H9 (cell line): ENCODE measurements around the gene ZSCAN5A. TPM values are rescaled to one million over a fixed set of nuclear protein-coding genes. Genes with fewer than 3 reads are reported as not detected.

ENCODE experiments used
- DNase-seq: peaks from one replicate; pipeline ENCODE4 v3.0.0-alpha.2; 2017
- H2AFZ ChIP-seq: one replicate; pipeline ENCODE4 v1.6.1; 2013; ENCODE audit warnings: mild to moderate bottlenecking, low read length, control low read depth, moderate library complexity
- H2AK5ac ChIP-seq: 2 replicates; pipeline ENCODE4 v1.6.1; 2013; ENCODE audit warnings: low read length, control low read depth, mixed read lengths; ENCODE audit not compliant: insufficient read length
- H2BK120ac ChIP-seq: one replicate; pipeline ENCODE4 v1.6.1; 2013; ENCODE audit warnings: low read depth, mild to moderate bottlenecking, low read length, control low read depth, inconsistent platforms; ENCODE audit not compliant: poor library complexity, severe bottlenecking
- H2BK12ac ChIP-seq: 2 replicates; pipeline ENCODE4 v1.6.1; 2013; ENCODE audit warnings: low read length, control low read depth, mixed read lengths, low read depth; ENCODE audit not compliant: insufficient read length
- H2BK15ac ChIP-seq: 2 replicates; pipeline ENCODE4 v1.6.1; 2013; ENCODE audit warnings: low read depth, low read length, control low read depth
- H2BK20ac ChIP-seq: one replicate; pipeline ENCODE4 v1.6.1; 2013; ENCODE audit warnings: low read depth, mild to moderate bottlenecking, low read length, control low read depth, inconsistent platforms; ENCODE audit not compliant: poor library complexity, severe bottlenecking
- H2BK5ac ChIP-seq: 2 replicates; pipeline ENCODE4 v1.6.1; 2013; ENCODE audit warnings: low read length, control low read depth, mixed read lengths; ENCODE audit not compliant: insufficient read length
- H3K14ac ChIP-seq: 2 replicates; pipeline ENCODE4 v1.6.1; 2013; ENCODE audit warnings: low read length, control low read depth; ENCODE audit not compliant: insufficient read depth
- H3K18ac ChIP-seq: 2 replicates; pipeline ENCODE4 v1.6.1; 2013; ENCODE audit warnings: low read depth, mild to moderate bottlenecking, mixed read lengths, low read length, control low read depth; ENCODE audit not compliant: insufficient read length
- H3K23ac ChIP-seq: 2 replicates; pipeline ENCODE4 v1.6.1; 2013; ENCODE audit warnings: low read length, control low read depth, mixed read lengths, low read depth; ENCODE audit not compliant: insufficient read length
- H3K23me2 ChIP-seq: 2 replicates; pipeline ENCODE4 v1.6.1; 2013; ENCODE audit warnings: low read depth, mild to moderate bottlenecking, mixed read lengths, low read length, control low read depth; ENCODE audit not compliant: insufficient read length, poor library complexity, severe bottlenecking
- H3K27ac ChIP-seq: 2 replicates; pipeline ENCODE4 v1.5.1; 2013; ENCODE audit warnings: low read length, control low read depth, mixed read lengths, low read depth; ENCODE audit not compliant: insufficient read length
- H3K27me3 ChIP-seq: 2 replicates; pipeline ENCODE4 v1.6.1; 2013; ENCODE audit warnings: low read length, control low read depth, inconsistent platforms; ENCODE audit not compliant: insufficient read depth
- H3K4ac ChIP-seq: 2 replicates; pipeline ENCODE4 v1.6.1; 2013; ENCODE audit warnings: low read depth, mild to moderate bottlenecking, control low read depth, inconsistent platforms, low read length, moderate library complexity
- H3K4me1 ChIP-seq: 2 replicates; pipeline ENCODE4 v1.6.1; 2013; ENCODE audit warnings: low read length, control low read depth, inconsistent platforms; ENCODE audit not compliant: insufficient read depth
- H3K4me2 ChIP-seq: 2 replicates; pipeline ENCODE4 v1.6.1; 2013; ENCODE audit warnings: low read length, control low read depth, mixed read lengths; ENCODE audit not compliant: insufficient read length, insufficient read depth
- H3K56ac ChIP-seq: 2 replicates; pipeline ENCODE4 v1.6.1; 2013; ENCODE audit warnings: low read depth, mild to moderate bottlenecking, mixed read lengths, low read length, control low read depth; ENCODE audit not compliant: insufficient read length
- H3K79me1 ChIP-seq: 2 replicates; pipeline ENCODE4 v1.6.1; 2013; ENCODE audit warnings: low read depth, mild to moderate bottlenecking, moderate library complexity, low read length, control low read depth, inconsistent platforms; ENCODE audit not compliant: insufficient read depth, poor library complexity, severe bottlenecking
- H3K79me2 ChIP-seq: 2 replicates; pipeline ENCODE4 v1.6.1; 2013; ENCODE audit warnings: low read length, control low read depth, inconsistent platforms; ENCODE audit not compliant: insufficient read depth
- H3K9ac ChIP-seq: 2 replicates; pipeline ENCODE4 v1.6.1; 2013; ENCODE audit warnings: low read length, control low read depth, mixed read lengths; ENCODE audit not compliant: insufficient read length; ENCODE audit errors: extremely low read depth
- H3K9me3 ChIP-seq: one replicate; pipeline ENCODE4 v1.6.1; 2013; ENCODE audit warnings: low read depth, low read length, inconsistent platforms; ENCODE audit not compliant: control insufficient read depth
- H3T11ph ChIP-seq: one replicate; pipeline ENCODE4 v1.6.1; 2013; ENCODE audit warnings: mild to moderate bottlenecking, low read length, control low read depth, inconsistent platforms
- H4K20me1 ChIP-seq: one replicate; pipeline ENCODE4 v1.6.1; 2013; ENCODE audit not compliant: control insufficient read depth, insufficient read length, insufficient read depth
- H4K5ac ChIP-seq: 2 replicates; pipeline ENCODE4 v1.6.1; 2013; ENCODE audit warnings: low read depth, mild to moderate bottlenecking, mixed read lengths, low read length, control low read depth; ENCODE audit not compliant: insufficient read length
- H4K8ac ChIP-seq: replicated peaks from 2 replicates; pipeline ENCODE4 v1.6.1; 2013; ENCODE audit warnings: low read length, control low read depth, mixed read lengths, low read depth; ENCODE audit not compliant: insufficient read length
- H4K91ac ChIP-seq: 2 replicates; pipeline ENCODE4 v1.6.1; 2013; ENCODE audit warnings: low read depth, mild to moderate bottlenecking, moderate library complexity, mixed read lengths, low read length, control low read depth; ENCODE audit not compliant: insufficient read length
- H3K27ac Mint-ChIP-seq, 3 experiments: 2 replicates in 2 of 3; 3 replicates in 1 of 3; pipeline ENCODE4 v1.8.0; 2020 to 2021; ENCODE audit warnings: mixed read lengths in 3 of 3, mild to moderate bottlenecking in 1 of 3, moderate library complexity in 1 of 3
- H3K27me3 Mint-ChIP-seq: 2 replicates; pipeline ENCODE4 v1.8.0; 2021; ENCODE audit warnings: low read depth, mild to moderate bottlenecking, moderate library complexity, mixed read lengths
- H3K36me3 Mint-ChIP-seq, 3 experiments: 2 replicates in 2 of 3; 3 replicates in 1 of 3; pipeline ENCODE4 v1.8.0; 2020 to 2021; ENCODE audit warnings: low read depth in 3 of 3, mixed read lengths in 3 of 3; ENCODE audit not compliant: insufficient read depth in 1 of 3
- H3K4me1 Mint-ChIP-seq, 2 experiments: 2 replicates each; pipeline ENCODE4 v1.8.0; 2020; ENCODE audit warnings: mixed read lengths in 2 of 2
- H3K4me3 Mint-ChIP-seq, 2 experiments: 2 replicates in 1 of 2; 3 replicates in 1 of 2; pipeline ENCODE4 v1.8.0; 2020 to 2021; ENCODE audit warnings: mild to moderate bottlenecking in 2 of 2, mixed read lengths in 2 of 2, moderate library complexity in 1 of 2
- H3K9me3 Mint-ChIP-seq, 2 experiments: 2 replicates in 1 of 2; 3 replicates in 1 of 2; pipeline ENCODE4 v1.8.0; 2020; ENCODE audit warnings: mild to moderate bottlenecking in 2 of 2, mixed read lengths in 2 of 2, moderate library complexity in 1 of 2
- CTCF ChIP-seq: fragments of 200-600 bp; sonication (generic); conservative IDR thresholded peaks from 3 replicates; pipeline ENCODE4 v1.8.0; 2021; ENCODE audit warnings: antibody characterized with exemption, mild to moderate bottlenecking
- WGBS: extraction: QIAGEN DNeasy Blood & Tissue Kit; methylation state at CpG from one replicate; pipeline ENCODE4 v1.1.7; 2013; ENCODE audit warnings: missing lambda C conversion rate, low lambda C conversion rate, mixed read lengths; ENCODE audit not compliant: insufficient read length; ENCODE audit errors: extremely low coverage; 5-methylcytosine and 5-hydroxymethylcytosine counted together
- total RNA-seq: library from RNA; stranded (reverse); gene quantifications from 2 replicates; pipeline ENCODE4 v1.2.1, GENCODE V29; 2021

Gene ZSCAN5A
- total RNA-seq, 1 experiment from 2014 or later, result 12.5 TPM

- H3K4me2 ChIP-seq, result no peak overlapping the region
- H3K14ac ChIP-seq, result no peak overlapping the region
- H3K36me3 Mint-ChIP-seq, result peaks cover 2 to 25% (median 5%) of the 10 kb centered on the region in 3 experiments; a peak in 5 of 7 replicates
- no peak overlapping the region for H2BK5ac ChIP-seq
- H3K4me1 ChIP-seq, result no peaks in the 10 kb centered on the region
- no peaks in the 10 kb centered on the region for H3K27me3 ChIP-seq
- peaks cover 0 to 9% of the 10 kb centered on the region in 2 experiments; a peak in 1 of 4 replicates for H3K4me1 Mint-ChIP-seq
- no peaks in the 10 kb centered on the region for H3K79me2 ChIP-seq
- no peak overlapping the region for H2AFZ ChIP-seq
- no peaks in the 10 kb centered on the region for H3K9me3 ChIP-seq
- no peaks in the 10 kb centered on the region for H3K79me1 ChIP-seq
- H3K27ac ChIP-seq, result no peak overlapping the region
- H3K27me3 Mint-ChIP-seq, result peaks cover 3% of the 10 kb centered on the region
- no peak overlapping the region for H3K4ac ChIP-seq
- H3K4me3 Mint-ChIP-seq, result no peak overlapping the region
- TF ChIP-seq CTCF, result no peak
- no peaks in the 10 kb centered on the region for H4K20me1 ChIP-seq
- H4K91ac ChIP-seq, result no peak overlapping the region
- no peak overlapping the region for H3T11ph ChIP-seq
- WGBS, result no CpG with 5 or more reads among the region's 1 CpG
- H2BK20ac ChIP-seq, result no peak overlapping the region
- no peak overlapping the region for H4K8ac ChIP-seq
- H2BK15ac ChIP-seq, result no peak overlapping the region
- no peaks in the 10 kb centered on the region for H3K23me2 ChIP-seq
- H3K18ac ChIP-seq, result no peak overlapping the region
- no peak overlapping the region for H3K9ac ChIP-seq
- H3K56ac ChIP-seq, result no peak overlapping the region
- H2AK5ac ChIP-seq, result no peak overlapping the region
- H4K5ac ChIP-seq, result no peak overlapping the region
- H2BK12ac ChIP-seq, result no peak overlapping the region
- no peak for DNase-seq
- no peak overlapping the region for H3K27ac Mint-ChIP-seq
- peaks cover 47 to 80% of the 10 kb centered on the region in 2 experiments for H3K9me3 Mint-ChIP-seq
- no peak overlapping the region for H2BK120ac ChIP-seq
- H3K23ac ChIP-seq, result no peak overlapping the region
Observed at GRCh38 chr19:56355517-56355916, 40.9 kb upstream of the ZSCAN5A start.
